ENCODE data around the gene RRP1B. TPM values are rescaled to one million over a fixed set of nuclear protein-coding genes. Genes with fewer than 3 reads are reported as not detected.

Gene RRP1B
- total RNA-seq, 1 experiment from 2014 or later = 55.9 TPM

DNA sequence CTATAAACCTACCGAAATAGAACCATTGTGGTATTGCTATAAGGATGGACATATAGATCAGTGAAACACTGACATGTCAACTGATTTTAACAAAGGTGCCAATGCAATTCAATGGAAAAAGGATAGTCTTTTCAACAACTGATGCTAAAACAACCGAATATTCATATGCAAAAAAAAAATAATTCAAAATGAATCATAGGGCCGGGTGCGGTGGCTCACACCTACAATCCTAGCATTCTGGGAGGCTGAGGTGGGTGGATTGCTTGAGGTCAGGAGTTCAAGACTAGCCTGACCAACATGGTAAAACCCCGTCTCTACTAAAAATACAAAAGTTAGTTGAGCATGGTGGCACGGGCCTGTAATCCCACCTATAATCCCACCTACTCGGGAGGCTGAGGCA is 23.9 kb upstream of the RRP1B start:
- CTCF ChIA-PET = no interaction called here
- DNase-seq (ENCODE audit: low read depth, low spot score) = no peak
- Histone ChIP-seq H3K9me2 (ENCODE audit: insufficient read depth) (no peaks in the 10 kb centered on the region), H3K79me2 (ENCODE audit: insufficient read depth, low read length) (no peaks in the 10 kb centered on the region), H3K4me3 (replicated peaks in 1 of 2; ENCODE audit: low read depth in 1 of 2, low read length in 2 of 2) (no peak overlapping the region), H3K36me3 (ENCODE audit: control insufficient read depth in 1 of 2, insufficient read depth in 2 of 2, low read length in 2 of 2) (no peaks in the 10 kb centered on the region), H3K4me1 (ENCODE audit: control insufficient read depth in 1 of 2, insufficient read depth in 2 of 2, low read length in 2 of 2) (no peaks in the 10 kb centered on the region), H3K27me3 (ENCODE audit: insufficient read depth, low read length) (no peaks in the 10 kb centered on the region), H2AFZ (ENCODE audit: low read depth, low read length, poor library complexity, severe bottlenecking) (no peak overlapping the region), H3K4me2 (ENCODE audit: low read length) (no peak overlapping the region), H3K9me3 (ENCODE audit: control insufficient read depth in 1 of 2, insufficient read depth in 1 of 2, low read depth in 1 of 2, low read length in 2 of 2) (no peaks in the 10 kb centered on the region), H3K27ac (ENCODE audit: low read depth, low read length) (no peak overlapping the region), H3K9ac (ENCODE audit: low read length) (no peak overlapping the region), H4K20me1 (ENCODE audit: insufficient read depth) (no peaks in the 10 kb centered on the region)
- ATAC-seq = no peak
- RAD21 ChIA-PET (ENCODE audit: low non-redundant PET in 1 of 2, low total read pairs in 2 of 2, uncharacterized antibody in 2 of 2, unreplicated experiment in 2 of 2) = no interaction called here
- no TSS peak for BruUV-seq (replicated peaks)
- TF ChIP-seq ZFX (IDR thresholded peaks at IDR 0.05) (no peak), TCF7L2 (IDR thresholded peaks at IDR 0.05; ENCODE audit: borderline replicate concordance, extremely low read depth, insufficient read depth, insufficient read length) (no peak), ELF1 (IDR thresholded peaks at IDR 0.05; ENCODE audit: borderline replicate concordance, low read depth) (no peak), ZNF274 (IDR thresholded peaks at IDR 0.05; ENCODE audit: low read depth, low read length) (no peak), EGR1 (IDR thresholded peaks at IDR 0.05; ENCODE audit: low read depth) (no peak), POLR2AphosphoS5 (IDR thresholded peaks at IDR 0.05; ENCODE audit: low read depth, low read length) (no peak), CEBPB (IDR thresholded peaks at IDR 0.05; ENCODE audit: low read depth) (no peak), EZH2 (IDR thresholded peaks at IDR 0.05) (no peak), JUND (IDR thresholded peaks at IDR 0.05) (no peak), RAD21 (IDR thresholded peaks at IDR 0.05; ENCODE audit: low read depth) (no peak), SRF (IDR thresholded peaks at IDR 0.05; ENCODE audit: low read depth) (no peak), YY1 (IDR thresholded peaks at IDR 0.05; ENCODE audit: extremely low read depth, insufficient replicate concordance, low read depth, low read length) (no peak), CBX3 (IDR thresholded peaks at IDR 0.05; ENCODE audit: low read depth) (no peak), SIN3A (IDR thresholded peaks at IDR 0.05; ENCODE audit: low read depth) (no peak), SP1 (IDR thresholded peaks at IDR 0.05; ENCODE audit: low read depth) (no peak), FOSL1 (IDR thresholded peaks at IDR 0.05; ENCODE audit: low read depth) (no peak), POLR2A (IDR thresholded peaks at IDR 0.05; ENCODE audit: borderline replicate concordance, extremely low read depth, insufficient read depth, insufficient read length) (no peak)
- TF ChIP-seq, protein P1, sequence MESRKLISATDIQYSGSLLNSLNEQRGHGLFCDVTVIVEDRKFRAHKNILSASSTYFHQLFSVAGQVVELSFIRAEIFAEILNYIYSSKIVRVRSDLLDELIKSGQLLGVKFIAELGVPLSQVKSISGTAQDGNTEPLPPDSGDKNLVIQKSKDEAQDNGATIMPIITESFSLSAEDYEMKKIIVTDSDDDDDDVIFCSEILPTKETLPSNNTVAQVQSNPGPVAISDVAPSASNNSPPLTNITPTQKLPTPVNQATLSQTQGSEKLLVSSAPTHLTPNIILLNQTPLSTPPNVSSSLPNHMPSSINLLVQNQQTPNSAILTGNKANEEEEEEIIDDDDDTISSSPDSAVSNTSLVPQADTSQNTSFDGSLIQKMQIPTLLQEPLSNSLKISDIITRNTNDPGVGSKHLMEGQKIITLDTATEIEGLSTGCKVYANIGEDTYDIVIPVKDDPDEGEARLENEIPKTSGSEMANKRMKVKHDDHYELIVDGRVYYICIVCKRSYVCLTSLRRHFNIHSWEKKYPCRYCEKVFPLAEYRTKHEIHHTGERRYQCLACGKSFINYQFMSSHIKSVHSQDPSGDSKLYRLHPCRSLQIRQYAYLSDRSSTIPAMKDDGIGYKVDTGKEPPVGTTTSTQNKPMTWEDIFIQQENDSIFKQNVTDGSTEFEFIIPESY (IDR thresholded peaks at IDR 0.05; ENCODE audit: extremely low read depth, insufficient replicate concordance, low read length) = no peak
- TF ChIP-seq, protein P2, sequence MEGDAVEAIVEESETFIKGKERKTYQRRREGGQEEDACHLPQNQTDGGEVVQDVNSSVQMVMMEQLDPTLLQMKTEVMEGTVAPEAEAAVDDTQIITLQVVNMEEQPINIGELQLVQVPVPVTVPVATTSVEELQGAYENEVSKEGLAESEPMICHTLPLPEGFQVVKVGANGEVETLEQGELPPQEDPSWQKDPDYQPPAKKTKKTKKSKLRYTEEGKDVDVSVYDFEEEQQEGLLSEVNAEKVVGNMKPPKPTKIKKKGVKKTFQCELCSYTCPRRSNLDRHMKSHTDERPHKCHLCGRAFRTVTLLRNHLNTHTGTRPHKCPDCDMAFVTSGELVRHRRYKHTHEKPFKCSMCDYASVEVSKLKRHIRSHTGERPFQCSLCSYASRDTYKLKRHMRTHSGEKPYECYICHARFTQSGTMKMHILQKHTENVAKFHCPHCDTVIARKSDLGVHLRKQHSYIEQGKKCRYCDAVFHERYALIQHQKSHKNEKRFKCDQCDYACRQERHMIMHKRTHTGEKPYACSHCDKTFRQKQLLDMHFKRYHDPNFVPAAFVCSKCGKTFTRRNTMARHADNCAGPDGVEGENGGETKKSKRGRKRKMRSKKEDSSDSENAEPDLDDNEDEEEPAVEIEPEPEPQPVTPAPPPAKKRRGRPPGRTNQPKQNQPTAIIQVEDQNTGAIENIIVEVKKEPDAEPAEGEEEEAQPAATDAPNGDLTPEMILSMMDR (IDR thresholded peaks at IDR 0.05 in 2 of 3, conservative IDR thresholded peaks at IDR 0.05 in 1 of 3; ENCODE audit: borderline replicate concordance in 1 of 3, insufficient read depth in 1 of 3, low read depth in 2 of 3, low read length in 2 of 3) = no peak
- POLR2A ChIA-PET = no interaction called here
- intact Hi-C loops (cut with micrococcal nuclease) = no loop called here
